ENCODE measurements around the gene SHMT1. TPM values are rescaled to one million over a fixed set of nuclear protein-coding genes. Genes with fewer than 3 reads are reported as not detected.
"Not testable (repeated sequence)": the region's sequence is repeated elsewhere in the genome, so short reads cannot be mapped to it uniquely, and the experiment has no call there.

SHMT1 gene
- total RNA-seq, 1 donor from 2014 or later: 18.4 TPM

DNA sequence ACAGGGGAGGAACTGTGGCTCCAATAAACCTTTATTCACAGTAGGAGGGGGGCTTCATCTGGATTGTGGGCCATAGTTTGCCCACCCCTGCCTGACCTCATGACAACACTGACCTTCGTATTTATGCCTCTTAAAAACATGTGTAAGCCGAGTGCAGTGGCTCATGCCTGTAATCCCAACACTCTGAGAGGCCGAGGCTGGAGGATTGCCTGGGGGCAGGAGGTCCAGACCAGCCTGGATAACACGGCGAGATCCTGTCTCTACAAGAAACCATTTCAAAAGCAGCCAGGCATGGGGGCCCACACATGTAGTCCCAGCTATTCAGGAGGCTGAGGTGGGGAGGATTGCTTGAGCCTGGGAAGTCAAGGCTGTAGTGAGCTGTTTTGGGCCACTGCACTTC is 24.2 kb upstream of the SHMT1 start:
- H3K9me3 Mint-ChIP-seq; H3K27me3 Mint-ChIP-seq; POLR2A ChIA-PET; H3K4me3 Mint-ChIP-seq; H3K27ac Mint-ChIP-seq; H3K36me3 Mint-ChIP-seq (ENCODE audit: low read depth); ATAC-seq (ENCODE audit: low read depth); CTCF ChIA-PET; H3K4me1 Mint-ChIP-seq; DNase-seq; intact Hi-C loops (cut with micrococcal nuclease): not testable (repeated sequence)

DNA sequence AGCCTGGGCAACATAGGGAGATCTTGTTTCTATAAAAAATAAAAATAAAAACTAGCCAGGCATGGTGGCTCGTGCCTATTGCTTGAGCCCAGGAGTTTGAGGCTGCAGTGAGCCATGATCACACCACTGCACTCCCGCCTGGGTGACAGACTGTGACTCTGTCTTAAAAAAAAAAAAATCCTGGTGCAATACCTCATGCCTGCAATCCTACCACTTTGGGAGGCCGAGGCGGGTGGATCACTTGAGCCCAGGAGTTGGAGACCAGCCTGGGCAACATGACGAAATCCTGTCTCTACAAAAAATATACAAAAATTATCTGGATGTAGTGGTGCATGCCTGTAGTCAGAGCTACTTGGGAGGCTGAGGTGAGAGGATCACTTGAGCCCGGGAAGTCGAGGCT is 20.9 kb upstream of the SHMT1 start:
- H3K4me3 Mint-ChIP-seq; H3K9me3 Mint-ChIP-seq; intact Hi-C loops (cut with micrococcal nuclease); H3K4me1 Mint-ChIP-seq; POLR2A ChIA-PET; ATAC-seq (ENCODE audit: low read depth); DNase-seq; H3K36me3 Mint-ChIP-seq (ENCODE audit: low read depth); H3K27ac Mint-ChIP-seq; CTCF ChIA-PET: not testable (repeated sequence)
- peaks cover 27% of the 10 kb centered on the region for H3K27me3 Mint-ChIP-seq

DNA sequence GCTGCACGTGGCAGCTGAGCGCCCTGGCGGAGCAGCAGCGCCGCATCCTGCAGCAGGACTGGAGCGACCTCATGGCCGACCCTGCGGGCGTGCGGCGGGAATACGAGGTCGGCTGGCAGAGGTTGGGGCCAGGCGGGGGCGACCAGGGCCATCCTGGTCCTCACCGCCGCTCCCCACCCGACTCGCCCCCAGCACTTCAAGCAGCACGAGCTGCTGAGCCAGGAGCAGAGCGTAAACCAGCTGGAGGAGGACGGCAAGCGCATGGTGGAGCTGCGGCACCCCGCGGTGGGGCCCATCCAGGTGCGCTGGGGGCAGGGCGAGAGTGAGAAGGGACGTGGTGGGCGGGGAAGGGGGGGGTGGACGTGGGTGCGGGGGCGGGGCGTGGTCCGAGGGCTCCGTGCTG is 19.7 kb upstream of the SHMT1 start:
- H3K36me3 Mint-ChIP-seq (ENCODE audit: low read depth); H3K4me1 Mint-ChIP-seq; H3K27ac Mint-ChIP-seq; H3K4me3 Mint-ChIP-seq; DNase-seq; CTCF ChIA-PET; H3K9me3 Mint-ChIP-seq; intact Hi-C loops (cut with micrococcal nuclease); POLR2A ChIA-PET: not testable (repeated sequence)
- peaks cover 27% of the 10 kb centered on the region for H3K27me3 Mint-ChIP-seq
- peak; percentile 28 for ATAC-seq (ENCODE audit: low read depth)

DNA sequence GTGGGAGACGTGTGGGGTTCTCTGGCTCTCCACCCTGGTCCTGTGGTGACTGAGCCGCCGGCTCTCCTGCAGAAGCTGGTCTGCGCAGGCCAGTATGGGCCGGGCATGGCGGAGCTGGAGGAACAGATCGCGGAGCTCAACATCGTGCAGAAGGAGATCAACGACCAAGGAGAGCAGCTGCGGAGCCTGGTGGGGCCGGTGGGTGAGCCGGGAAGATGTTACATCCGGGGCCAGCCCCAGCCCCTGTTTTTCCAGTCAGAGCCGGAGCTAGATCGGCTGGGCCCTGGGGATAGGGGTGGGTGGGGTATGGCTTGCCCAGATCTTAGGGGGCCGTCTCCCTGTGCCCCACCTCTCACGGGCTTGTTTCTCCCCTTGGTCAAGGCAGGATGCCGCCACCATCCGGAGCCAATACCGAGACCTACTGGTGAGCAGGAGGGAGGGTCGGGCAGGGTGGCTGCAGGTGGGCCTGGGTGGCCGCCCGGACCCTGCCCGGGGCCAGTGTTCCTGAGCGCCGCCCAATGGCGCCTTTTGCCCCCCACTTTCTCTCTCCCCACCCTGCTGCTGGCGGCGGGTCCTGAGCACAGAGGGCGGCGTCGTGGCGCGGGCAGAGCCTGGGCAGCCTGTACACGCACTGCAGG is 19.2 kb upstream of the SHMT1 start:
- peaks cover 10% of the 10 kb centered on the region for H3K4me1 Mint-ChIP-seq
- peaks cover 27% of the 10 kb centered on the region for H3K27me3 Mint-ChIP-seq
- H3K36me3 Mint-ChIP-seq (ENCODE audit: low read depth): no peaks in the 10 kb centered on the region
- TF ChIP-seq, protein P1, sequence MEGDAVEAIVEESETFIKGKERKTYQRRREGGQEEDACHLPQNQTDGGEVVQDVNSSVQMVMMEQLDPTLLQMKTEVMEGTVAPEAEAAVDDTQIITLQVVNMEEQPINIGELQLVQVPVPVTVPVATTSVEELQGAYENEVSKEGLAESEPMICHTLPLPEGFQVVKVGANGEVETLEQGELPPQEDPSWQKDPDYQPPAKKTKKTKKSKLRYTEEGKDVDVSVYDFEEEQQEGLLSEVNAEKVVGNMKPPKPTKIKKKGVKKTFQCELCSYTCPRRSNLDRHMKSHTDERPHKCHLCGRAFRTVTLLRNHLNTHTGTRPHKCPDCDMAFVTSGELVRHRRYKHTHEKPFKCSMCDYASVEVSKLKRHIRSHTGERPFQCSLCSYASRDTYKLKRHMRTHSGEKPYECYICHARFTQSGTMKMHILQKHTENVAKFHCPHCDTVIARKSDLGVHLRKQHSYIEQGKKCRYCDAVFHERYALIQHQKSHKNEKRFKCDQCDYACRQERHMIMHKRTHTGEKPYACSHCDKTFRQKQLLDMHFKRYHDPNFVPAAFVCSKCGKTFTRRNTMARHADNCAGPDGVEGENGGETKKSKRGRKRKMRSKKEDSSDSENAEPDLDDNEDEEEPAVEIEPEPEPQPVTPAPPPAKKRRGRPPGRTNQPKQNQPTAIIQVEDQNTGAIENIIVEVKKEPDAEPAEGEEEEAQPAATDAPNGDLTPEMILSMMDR (IDR thresholded peaks at IDR 0.05): no peak
- intact Hi-C loops (cut with micrococcal nuclease): no loop called here
- H3K9me3 Mint-ChIP-seq: no peaks in the 10 kb centered on the region
- ChIA-PET CTCF (no interaction called here), POLR2A (no interaction called here)
- H3K27ac Mint-ChIP-seq: no peak overlapping the region
- no peak for DNase-seq
- H3K4me3 Mint-ChIP-seq: no peak overlapping the region
- no peak for ATAC-seq (ENCODE audit: low read depth)

DNA sequence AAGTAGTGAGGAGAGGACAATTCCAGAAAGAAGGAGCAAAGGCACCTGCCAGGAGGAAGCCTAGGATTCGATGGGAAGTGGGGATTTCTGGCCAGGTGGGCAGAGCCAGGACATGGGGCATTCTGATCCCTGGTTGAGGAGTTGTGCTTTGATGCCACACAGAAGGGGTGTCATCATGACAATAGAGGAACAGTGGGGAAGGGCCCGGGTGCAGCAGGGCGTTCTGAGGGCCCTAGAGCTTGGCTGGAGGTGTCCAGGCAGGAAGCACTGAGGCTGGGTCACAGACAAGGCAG is 18.5 kb upstream of the SHMT1 start:
- Mint-ChIP-seq H3K4me3 (no peak overlapping the region), H3K27ac (no peak overlapping the region), H3K4me1 (peaks cover 15% of the 10 kb centered on the region), H3K36me3 (ENCODE audit: low read depth) (no peaks in the 10 kb centered on the region), H3K9me3 (no peaks in the 10 kb centered on the region), H3K27me3 (peaks cover 27% of the 10 kb centered on the region)
- ChIA-PET POLR2A (no interaction called here), CTCF (no interaction called here)
- intact Hi-C loops (cut with micrococcal nuclease): no loop called here
- DNase-seq (no peak), ATAC-seq (ENCODE audit: low read depth) (no peak)
- TF ChIP-seq, protein P1 (IDR thresholded peaks at IDR 0.05): no peak

DNA sequence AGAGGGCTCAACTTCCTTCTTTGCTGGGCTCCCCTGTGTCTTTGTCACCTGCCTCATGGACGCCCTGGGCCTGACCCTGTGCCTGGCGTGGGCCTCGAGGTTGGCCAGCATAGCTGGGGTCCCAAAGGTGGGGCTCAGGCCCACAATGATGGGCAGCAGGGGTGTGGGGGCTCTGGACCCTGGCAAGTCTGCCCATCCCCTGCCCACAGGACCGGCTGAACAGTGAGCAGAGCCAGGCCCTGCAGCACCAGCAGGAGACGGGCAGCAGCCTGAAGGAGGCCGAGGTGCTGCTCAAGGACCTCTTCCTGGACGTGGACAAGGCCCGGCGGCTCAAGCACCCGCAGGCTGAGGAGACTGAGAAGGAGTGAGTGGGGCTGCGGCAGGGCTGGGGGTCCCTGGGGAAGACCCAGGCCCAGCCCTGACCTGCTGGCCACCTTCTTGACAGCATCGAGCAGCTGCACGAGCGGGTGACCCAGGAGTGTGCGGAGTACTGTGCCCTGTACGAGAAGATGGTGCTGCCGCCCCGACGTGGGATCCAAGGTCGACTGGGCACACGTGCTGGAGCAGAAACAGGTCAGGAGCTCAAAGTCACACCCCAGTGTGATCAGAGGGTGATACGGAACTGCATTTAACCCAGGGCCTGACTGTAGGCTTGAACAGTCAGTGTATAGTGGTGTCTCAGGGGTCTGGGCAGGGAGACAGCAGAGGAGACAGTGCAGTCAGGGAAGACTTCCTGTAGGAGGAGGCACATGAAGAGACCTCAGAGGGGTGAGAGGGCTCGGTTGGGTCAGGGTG is 18.0 kb upstream of the SHMT1 start:
- ATAC-seq (ENCODE audit: low read depth): no peak
- no peaks in the 10 kb centered on the region for H3K36me3 Mint-ChIP-seq (ENCODE audit: low read depth)

More for the DNA sequence above, 18.0 kb upstream of the SHMT1 start:
- peaks cover 27% of the 10 kb centered on the region for H3K27me3 Mint-ChIP-seq
- peaks cover 15% of the 10 kb centered on the region for H3K4me1 Mint-ChIP-seq
- no peak overlapping the region for H3K27ac Mint-ChIP-seq
- no peaks in the 10 kb centered on the region for H3K9me3 Mint-ChIP-seq
- intact Hi-C loops (cut with micrococcal nuclease): no loop called here
- TF ChIP-seq, protein P1 (IDR thresholded peaks at IDR 0.05): no peak
- DNase-seq: no peak
- CTCF ChIA-PET: no interaction called here
- POLR2A ChIA-PET: no interaction called here
- H3K4me3 Mint-ChIP-seq: no peak overlapping the region

Measured in activated B cell treated with CpG ODN at 0.5 μM for 24 hours (primary cell).